ENCODE results near the gene KIF2A.

Gene KIF2A

GRCh38 chr5:62395210-62395950 lies 89.4 kb downstream of the KIF2A start:
- TF ChIP-seq, protein P1, sequence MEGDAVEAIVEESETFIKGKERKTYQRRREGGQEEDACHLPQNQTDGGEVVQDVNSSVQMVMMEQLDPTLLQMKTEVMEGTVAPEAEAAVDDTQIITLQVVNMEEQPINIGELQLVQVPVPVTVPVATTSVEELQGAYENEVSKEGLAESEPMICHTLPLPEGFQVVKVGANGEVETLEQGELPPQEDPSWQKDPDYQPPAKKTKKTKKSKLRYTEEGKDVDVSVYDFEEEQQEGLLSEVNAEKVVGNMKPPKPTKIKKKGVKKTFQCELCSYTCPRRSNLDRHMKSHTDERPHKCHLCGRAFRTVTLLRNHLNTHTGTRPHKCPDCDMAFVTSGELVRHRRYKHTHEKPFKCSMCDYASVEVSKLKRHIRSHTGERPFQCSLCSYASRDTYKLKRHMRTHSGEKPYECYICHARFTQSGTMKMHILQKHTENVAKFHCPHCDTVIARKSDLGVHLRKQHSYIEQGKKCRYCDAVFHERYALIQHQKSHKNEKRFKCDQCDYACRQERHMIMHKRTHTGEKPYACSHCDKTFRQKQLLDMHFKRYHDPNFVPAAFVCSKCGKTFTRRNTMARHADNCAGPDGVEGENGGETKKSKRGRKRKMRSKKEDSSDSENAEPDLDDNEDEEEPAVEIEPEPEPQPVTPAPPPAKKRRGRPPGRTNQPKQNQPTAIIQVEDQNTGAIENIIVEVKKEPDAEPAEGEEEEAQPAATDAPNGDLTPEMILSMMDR (IDR thresholded peaks at IDR 0.05; ENCODE audit: low read depth, low read length) = no peak
- no peak overlapping the region for H3K4me3 ChIP-seq (ENCODE audit: low read depth, low read length)

DNA sequence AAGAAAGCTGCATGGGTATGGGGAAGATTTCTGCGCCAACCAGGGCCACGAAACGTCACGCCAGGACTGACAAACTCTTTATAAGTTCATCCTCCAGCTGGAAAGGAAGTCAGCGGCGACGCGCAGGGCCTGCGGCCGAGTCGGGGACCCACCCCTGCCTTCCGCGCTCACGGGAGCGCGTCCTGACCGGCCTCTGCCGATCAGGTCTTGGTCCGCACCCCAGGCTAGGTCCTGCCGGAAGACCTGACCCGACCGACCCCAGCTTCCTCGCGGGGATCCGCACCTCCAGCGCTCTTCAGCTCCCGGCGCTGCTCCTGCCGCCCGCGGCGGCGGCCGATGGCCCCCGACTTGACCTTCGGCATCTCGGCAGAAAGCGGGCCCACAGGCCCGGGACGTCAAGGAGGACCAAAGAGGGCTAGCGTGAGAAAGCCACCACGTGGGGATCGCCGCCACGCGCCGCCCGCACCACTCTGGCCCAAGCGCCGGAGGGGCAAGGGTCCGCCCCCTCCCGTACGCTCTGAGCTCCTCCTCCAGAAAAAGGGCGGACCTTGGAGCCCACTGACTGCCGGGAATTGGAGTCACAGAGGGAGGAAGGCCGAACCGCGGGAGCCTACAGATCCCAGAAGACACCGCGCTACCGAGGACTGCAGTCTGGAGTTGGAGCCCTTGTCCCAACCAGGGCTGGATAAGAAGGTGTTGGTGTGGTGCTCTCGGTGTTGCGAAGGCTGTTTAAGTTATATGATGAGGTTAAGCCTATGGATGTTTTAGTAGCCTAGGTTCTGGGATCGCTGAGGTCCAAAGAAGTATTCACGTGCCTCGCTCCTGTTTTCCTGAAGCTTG lies 97.6 kb downstream of the KIF2A start, which contains the start of gene DIMT1:
Gene DIMT1 (minus strand): TSS at position 495 of the 840 bp plus-strand sequence. CDS start 133 bp downstream, at position 362.
- TF ChIP-seq, protein P1 (IDR thresholded peaks at IDR 0.05; ENCODE audit: low read depth, low read length) = no peak
- H3K4me3 ChIP-seq (ENCODE audit: low read depth, low read length) = peak within 1 kb of the TSS; percentile 90

GRCh38 chr5:62412549-62413329 lies 106.7 kb downstream of the KIF2A start, which contains the start of gene IPO11:
TSS of gene IPO11 (plus strand) at chr5:62412763. CDS start at chr5:62437280, 24,517 bp downstream.
- TF ChIP-seq, protein P1 (IDR thresholded peaks at IDR 0.05; ENCODE audit: low read depth, low read length) = no peak

DNA sequence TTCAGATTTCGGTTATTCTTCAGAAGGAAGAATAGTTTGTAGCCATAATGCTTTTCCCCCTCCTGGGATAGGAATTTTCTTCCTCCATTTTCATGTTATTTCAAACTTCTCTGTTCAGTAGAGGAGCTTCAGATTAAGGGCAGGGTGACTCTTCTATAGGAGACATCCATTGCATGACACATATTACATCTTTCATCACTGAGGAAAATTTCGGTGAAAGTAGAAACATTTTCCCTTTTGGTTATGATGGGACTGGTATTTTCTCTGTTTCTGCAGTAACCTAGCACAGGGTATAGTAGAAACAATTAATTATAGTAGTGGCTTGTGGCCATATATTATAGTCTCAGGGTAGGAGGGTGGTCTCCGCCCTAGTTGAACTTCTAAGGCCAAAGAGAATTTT lies 107.7 kb downstream of the KIF2A start:
- TF ChIP-seq, protein P1 (IDR thresholded peaks at IDR 0.05; ENCODE audit: low read depth, low read length) = no peak
- H3K4me3 ChIP-seq (ENCODE audit: low read depth, low read length) = peak overlapping the region; percentile 89

More at GRCh38 chr5:62412549-62413329, 106.7 kb downstream of the KIF2A start, which contains the start of gene IPO11:
- peak within 1 kb of the TSS; percentile 89 for H3K4me3 ChIP-seq (ENCODE audit: low read depth, low read length)

- H3K4me3 ChIP-seq (ENCODE audit: low read depth, low read length) = no peak overlapping the region
- TF ChIP-seq, protein P1 (IDR thresholded peaks at IDR 0.05; ENCODE audit: low read depth, low read length) = no peak
These were observed 112.6 kb downstream of the KIF2A start for GRCh38 chr5:62418462-62419076.

DNA sequence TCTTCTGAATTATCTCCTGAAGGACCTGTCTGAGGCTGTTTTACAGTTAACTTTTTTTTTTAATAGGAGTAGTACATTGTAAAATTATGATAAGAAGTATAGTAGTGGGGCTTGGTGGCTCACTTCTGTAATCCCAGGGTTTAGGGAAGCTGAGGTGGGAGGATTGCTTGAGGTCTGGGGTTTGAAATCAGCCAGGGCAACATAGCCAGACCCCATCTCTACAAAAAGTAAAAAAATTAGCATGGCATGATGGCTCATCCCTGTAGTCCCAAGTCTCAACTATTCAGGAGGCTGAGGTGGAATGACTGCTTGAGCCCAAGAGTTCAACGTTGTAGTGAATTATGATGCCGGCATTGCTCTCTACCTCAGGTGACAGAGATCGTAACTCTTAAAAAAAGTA lies 113.6 kb downstream of the KIF2A start:
- TF ChIP-seq, protein P1 (IDR thresholded peaks at IDR 0.05; ENCODE audit: low read depth, low read length) = no peak
- H3K4me3 ChIP-seq (ENCODE audit: low read depth, low read length) = no peak overlapping the region
